GM19438 (cell line): Measurements from ENCODE around the gene HIVEP2.

Source experiments
- ATAC-seq: cut with Tn5 transposase; IDR thresholded peaks from one replicate; pipeline ENCODE4 v1.9.1; 2021; ENCODE audit warnings: low read depth; ENCODE audit not compliant: unreplicated experiment

HIVEP2 gene

DNA sequence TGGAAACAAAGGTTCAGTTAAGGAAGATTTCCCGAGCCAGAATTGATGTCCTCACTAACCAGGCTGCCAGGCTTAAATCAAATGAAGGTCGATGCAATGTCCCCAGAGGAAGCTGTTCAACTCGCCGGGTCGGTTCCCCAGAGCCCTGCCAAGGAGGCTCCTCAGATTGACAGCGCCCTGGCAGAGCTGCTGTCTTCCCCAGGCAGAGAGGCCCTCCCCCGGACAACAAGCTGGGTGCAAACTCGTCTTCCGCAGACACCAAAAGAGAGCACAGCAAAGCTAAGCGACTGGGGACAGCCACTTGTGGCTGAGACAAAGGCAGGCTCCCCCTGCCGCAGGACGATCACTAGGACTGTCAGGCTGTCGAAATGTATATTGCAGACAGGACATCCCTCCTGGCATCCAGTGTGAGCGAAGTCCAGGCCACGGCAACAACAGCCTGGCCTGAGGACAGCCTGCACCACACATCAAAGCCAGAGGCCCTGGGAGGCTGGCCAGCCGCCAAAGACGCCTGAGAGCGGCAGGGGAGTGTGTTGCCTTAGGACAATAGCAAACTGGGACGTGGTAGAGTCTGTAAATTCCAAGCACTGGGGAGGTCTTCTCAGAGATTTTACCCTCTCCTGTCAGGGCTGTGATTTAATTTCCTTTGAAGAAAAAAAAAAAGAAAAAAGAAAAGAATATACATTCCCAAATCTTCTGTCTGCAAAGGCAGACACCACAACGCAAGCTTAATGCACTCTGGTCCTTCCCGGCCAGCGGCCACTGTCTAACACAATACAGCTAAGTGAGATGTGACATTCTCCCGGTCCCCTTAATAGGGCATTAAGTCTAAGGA lies 99.1 kb downstream of the HIVEP2 start:
- no peak for ATAC-seq

DNA sequence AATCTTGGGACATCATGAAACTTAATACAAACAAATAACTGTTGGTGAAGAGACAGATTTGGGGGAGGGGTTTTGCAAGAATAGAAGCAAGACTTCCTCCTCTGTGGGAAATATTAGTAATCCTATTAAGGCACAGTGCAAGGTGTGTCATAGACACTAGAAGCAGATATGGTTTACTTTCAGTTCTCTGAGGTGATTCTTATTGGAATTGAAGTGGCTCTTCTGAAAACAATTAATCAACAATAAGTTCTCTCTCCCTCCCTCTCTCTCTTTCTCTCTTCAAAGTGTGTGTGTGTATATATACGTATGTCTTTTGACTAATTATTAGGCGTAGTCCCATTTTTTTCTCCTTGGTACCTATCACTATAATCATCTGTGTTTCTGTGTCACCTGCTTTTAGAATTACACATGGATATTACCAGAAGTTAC lies 99.8 kb downstream of the HIVEP2 start:
- ATAC-seq, result peak; percentile 47

DNA sequence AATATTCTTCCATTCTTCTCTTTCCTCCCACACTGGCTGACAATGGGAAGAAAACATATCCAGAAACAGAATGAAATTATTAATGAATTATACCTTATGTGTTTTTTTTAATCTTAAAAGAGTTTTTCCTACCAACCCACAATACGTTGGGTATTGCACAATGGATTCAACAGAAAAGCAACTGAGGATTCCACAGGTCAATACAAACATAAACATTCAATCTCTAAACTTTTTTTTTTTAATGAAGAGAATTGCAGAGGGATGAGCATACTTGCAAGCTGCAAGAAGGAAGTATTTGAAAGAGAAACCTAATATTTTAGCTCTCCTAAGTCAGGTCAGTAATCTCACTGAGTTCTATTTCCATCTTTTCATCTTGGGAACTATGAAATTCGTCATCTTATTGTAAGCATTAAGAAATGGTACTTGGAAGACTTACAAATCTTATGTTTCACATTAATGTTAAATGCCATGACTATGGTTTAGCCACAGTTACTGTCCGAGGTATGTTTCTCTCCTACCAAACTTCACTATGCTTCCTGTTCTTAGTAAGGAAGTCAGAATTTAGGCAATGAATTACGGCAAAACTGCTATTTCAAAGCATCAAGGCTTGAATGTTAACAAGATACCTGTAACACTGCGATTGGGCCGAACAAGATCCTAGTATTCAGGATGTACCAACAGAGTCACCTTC lies 100.8 kb downstream of the HIVEP2 start:
- ATAC-seq, result no peak

DNA sequence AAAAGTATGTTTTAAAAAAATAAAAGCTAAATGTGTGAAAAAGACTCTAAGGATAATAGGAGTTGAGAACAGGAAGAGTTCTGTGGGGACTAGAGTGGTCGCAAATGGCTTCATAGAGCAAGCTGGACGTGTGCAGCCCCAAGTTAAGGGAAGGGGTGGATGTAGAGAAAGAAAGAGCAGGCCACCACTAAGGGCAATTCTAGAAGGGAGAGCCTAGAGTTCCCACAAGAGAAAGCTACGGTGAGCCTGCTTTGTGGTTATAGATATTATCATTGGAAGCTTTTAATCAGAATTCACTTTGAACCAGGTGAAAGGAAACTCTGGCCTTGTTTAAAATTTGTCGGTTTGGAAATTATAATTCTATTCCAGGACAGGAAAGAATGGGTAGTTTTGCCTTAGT lies 101.6 kb downstream of the HIVEP2 start:
- no peak for ATAC-seq

DNA sequence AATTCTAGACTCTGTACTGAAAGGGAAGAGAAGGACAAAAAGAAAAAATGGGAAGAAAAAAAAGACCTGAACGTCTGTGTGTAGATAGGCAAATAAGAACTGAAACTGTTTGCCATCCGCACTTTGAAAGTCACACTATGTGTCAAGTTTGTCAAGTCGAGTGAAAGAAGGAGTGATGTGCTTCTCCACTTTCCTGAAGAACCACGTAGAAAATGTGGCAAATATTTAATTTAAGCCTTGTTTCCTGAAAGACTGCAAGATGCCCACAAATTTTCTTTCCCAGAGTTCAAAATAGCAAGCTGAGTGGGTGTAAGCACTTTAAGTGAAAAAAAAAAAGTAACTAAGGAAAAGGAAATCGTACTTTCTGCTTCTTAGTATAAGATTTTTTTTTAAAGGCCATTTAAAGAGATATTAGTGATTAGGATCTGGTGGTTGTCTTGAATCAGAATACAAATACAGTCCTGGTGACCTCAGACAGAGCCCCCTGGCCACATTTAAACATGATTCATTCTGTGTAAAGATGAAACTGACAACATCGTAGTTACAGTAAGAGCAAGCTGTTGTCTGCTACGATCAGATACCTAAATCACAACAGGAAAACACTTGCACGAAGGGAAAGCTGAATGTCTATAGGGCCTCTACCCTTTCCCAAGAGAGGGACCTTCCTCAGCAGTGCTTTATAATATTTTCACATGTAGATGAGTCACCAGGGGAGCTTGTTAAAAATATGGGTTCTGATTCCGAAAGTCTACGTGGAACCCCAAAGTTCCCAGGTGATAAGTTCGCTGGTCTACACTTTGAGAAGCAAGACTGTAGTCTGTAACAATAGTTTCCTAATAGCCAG lies 102.3 kb downstream of the HIVEP2 start:
- peak; percentile 49 for ATAC-seq

DNA sequence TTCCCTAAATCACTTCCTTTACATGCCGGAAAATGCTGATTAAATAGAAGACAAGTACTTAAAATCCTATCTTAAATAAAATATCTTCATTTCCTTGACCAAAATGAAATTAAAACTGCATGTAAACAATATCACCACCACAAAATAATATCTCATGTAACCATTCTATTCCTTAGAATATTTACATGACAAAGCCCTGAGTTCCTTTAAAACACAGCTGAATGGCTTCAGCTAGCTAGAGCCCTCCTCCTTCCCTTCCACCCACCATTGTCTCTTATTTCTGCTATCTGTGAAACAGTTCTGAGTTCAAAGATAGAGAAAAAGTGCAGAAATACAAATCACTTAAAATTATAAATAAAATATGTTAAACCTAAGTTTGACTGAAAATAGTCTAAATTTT lies 103.1 kb downstream of the HIVEP2 start:
- ATAC-seq, result no peak

DNA sequence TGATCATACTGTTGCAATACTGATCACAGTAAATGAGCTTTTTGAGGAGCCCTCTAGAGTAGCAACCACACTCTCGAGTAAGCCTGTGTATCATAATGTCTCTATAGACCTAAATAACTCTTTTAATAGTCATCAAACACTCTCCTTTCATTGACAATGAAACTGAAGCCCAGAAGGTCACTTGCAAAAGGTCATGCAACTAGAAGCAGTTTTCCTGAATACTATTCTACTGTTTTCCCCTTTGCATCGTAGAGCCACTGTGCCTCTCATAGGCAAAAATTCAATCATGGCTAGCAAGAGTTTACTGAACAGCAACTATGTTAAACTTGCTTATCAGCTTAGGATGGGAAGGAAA lies 105.3 kb downstream of the HIVEP2 start:
- no peak for ATAC-seq

DNA sequence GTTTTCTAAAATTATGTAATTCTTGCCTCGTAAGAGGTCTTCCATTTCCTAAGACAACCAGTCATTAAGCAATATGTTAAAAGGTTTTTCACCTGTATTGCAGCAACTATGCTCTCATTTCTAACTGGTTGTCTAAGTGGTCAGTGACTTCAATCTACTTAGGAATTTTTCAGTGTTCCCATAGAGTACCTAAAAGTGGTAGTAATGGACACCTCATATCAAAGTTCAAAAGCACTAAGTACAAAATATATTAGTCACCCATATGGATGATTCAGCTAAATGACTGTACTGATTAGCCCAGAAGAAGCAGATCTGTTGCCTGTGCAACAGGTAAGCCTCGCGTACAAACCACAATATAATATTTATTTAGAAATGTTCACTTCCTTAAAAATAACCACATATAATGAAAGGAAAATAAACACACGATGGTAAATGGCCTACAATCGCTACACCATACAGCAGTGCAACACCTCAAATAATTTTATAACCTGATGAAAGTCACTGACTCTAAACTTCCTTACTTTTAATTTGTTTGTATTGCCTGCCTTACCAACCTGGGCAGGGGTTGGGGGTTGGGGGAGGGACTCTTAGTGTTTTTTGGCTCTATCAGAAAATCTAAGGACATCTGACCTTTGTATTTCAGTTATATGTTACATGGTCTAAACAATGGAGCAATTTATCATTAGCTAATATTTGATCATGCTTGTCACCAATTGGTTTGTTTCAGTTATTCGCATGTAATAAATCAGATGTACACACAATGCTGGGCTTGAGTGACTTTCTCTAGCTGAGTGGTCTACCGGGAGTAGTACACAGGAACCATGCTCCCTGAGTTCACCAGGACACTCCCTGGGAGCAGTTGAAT lies 105.9 kb downstream of the HIVEP2 start:
- no peak for ATAC-seq

DNA sequence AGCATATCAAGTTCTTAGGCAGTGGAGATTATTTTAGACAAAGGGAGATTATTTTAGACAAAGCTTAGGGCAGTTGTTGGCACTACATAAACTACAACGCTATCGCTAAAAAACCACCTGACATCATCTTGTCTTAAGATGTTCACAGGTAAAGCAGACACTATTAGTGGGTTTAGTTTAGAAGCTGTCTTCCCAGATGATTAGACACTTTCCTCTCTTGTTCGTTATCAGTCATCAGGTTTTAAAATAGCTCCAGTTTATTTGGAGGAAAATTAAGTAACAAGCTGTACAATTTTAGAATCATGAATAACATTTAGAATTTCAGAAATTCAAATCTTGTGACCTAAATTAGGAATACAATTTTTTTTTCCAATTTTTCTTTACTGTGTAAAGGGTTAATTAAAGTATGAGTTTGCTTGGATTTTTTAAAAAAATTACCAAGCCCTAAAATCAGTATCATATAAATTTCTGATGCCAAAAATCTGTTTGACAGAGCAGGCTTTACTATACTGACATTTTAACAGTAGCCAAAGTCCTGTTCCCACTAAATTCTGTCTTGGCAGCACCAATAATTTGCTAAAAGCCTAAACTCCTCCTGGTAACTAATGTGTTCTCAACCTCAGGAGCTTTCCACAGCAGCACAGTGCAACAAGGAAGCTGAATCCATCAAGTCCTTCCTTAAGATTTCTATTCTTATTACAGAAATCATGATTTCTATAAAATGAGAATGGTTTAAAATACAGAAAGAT lies 109.0 kb downstream of the HIVEP2 start:
- no peak for ATAC-seq

DNA sequence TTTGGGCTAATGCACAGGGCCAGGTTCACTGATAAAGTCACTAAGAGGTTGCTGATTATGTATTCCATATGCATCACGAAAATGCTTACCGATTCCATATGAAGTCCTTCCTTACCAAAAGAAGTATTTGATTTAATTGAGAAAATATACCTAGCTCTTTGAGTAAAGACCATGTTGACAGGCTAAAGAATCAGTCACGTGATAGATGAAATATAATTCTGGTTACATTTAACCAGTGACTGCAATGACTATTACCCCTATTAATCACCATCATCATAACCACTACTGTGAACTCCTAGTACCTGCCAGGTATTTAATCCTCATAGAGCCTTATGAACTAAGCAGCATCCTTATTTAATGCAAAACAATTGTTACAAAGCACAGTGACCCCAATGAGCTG lies 110.1 kb downstream of the HIVEP2 start:
- no peak for ATAC-seq

DNA sequence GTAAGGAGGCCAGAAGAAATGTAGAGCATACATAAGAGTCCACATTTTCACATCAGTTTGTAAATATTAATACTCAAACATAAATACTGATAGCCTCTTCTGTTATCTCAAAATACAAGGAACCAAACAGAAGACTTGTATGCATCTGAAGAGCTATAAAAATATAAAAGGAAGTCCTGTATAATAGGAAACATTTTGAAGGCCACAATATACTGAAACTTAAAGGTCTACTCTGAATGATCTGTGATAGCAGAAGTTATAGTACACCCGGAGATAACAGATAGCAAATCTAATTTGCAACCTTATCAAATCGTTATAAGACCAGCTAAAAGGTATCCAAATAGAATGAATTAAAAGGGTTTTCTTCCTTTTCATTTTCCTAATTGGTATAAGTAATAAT lies 111.2 kb downstream of the HIVEP2 start:
- no peak for ATAC-seq

DNA sequence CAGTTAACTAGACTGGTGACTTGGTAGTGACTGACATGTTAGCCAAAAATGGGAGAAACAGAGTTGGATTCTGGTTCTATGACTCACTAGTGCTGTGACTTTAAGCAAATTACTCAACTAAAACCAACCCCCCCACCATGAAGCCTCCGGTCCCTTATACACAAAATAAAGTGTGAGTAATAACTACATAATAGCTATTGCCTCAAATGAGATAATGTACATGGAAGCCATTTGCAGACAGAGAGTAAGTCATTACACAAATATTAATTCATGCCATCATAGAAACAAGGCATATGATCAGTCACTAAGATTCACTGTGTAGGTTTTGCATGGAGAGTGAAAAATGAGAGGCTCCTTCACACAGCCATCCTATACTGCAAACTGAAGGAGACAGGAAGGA lies 111.9 kb downstream of the HIVEP2 start:
- no peak for ATAC-seq

DNA sequence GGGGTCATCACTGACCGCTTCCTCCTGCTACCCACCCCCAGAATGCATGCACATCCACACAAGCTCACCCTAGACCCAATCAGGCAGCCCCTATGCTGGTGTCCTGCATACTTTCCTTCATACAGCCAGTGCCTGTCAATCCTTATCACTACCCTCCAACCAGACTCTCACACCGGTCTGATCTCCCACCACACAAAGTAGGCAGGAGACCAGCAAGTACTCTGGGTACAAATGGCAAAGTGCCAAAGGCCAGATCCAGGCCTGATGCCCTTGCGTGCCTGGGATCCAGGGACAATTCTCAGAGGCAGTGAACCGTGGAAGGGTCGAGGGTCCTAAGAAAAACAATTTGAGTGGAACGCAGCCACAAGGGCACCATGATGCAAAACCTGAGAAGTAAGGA lies 114.2 kb downstream of the HIVEP2 start:
- ATAC-seq, result no peak

DNA sequence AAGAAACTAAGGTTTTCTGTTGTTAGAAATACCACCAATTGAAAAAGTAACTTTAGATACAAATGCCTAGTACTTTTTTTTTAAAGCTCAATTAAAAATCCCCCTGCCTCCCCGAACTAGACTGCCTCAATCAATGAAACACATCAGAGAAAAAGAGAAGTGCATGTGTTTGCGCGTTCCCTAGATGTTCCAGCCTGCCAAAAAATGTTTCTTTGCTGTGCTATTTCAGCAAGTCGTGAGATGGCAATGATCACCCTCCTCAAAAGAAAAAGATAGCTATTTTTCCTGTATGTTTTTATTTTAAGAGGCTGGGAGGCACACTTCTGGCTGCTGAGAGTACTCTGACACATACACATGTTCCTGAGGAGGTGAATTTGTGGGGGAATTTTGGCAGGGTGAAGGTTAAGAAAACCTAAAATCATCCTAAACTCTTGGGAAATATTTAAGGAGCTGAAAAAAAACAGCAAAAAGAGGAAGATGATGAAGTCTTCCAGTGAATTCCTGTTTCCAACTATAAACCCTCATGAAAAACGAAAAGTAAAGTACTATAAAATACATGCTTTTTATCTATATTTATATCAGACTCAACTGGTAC lies 114.8 kb downstream of the HIVEP2 start:
- ATAC-seq, result no peak

DNA sequence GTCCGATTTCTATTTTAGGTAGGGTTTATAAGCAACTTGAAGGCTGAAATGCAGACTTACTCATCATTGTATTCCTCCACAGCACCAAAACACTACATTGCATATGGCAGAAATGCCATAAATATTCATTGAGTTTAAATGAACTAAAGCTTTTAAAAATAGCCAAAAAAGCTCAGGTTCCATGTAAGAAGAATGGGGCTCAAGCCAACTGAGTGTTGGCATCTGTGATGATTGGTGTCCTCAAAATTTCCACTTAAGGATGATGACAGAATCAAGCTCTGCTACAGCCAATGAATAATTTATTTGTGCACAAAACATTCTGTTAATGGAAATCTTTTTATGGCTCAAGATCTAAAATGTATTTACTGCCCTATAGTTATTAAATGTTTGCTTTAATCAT lies 115.4 kb downstream of the HIVEP2 start:
- ATAC-seq, result no peak

DNA sequence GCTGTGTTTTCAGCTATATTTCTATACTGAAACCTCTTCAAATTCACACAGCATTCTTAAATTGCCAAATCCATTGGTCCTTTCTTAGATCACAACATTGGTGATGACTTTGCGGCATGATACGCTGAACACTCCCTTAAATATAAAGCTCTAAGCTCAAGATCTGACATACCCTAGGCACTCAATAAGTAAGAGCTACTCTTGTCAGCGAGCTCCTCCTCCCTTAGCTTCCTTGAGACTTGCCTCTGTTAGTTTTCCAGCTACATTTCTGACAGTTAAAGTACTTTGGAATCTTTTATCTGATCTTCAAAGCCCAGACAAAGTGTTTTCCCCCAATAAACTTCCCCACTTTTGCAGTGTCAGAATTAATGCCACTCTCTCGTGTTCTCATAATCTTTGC lies 117.0 kb downstream of the HIVEP2 start:
- ATAC-seq, result no peak

DNA sequence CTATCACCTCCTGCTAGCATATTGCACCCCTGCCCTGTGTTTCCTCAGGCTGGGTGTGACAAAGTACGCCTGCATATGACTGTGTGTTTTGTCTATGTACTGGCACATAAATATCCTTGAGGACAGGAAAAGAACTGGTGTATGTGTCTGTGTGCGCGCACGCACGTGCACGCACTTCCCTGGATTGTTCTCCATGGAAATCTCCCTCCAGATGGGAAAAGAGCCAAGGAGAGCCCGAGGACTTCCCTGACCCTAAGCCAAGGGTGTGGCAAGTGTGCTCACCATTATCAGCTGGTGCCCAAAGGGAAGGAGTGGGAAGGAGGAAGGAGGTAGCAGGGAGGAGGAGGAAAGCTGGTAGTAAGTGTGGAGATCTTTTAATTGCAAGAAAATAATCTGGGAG lies 117.6 kb downstream of the HIVEP2 start:
- ATAC-seq, result no peak

DNA sequence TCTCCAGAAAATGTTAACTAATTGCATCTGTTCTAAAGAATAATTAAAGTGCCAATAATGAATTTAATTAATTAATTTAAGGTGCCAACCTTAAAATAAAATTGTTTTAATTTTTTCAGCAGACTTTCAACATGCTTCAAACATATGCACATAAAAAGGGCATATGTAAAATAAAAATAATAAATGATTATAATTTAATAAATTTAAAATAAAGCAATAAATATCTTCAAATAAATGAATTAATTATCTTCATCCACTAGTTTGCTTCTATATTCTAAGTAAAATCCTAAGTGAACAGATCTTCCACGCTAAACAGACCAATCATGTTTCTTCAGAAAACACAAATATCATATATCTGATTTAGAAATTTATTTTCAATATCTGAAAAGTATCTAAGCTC lies 119.2 kb downstream of the HIVEP2 start:
- ATAC-seq, result no peak

DNA sequence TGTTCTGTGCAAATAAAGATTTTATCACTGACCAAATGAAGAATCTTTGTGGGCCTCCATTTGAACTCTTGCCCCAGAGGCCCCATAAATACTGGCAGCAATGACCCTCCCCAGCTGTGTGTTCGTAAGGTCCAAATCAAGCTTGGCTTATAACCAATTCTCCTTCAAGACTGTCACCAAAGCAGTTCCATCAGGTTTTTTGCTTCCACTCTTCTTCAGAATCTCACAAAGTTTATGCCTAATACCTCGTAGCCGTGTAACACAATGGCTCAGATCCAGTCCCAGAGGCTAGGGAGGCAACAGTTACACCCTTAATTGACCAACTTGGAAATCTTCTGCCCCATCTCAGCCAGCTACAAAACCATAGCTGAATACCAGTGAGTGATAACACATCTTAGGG lies 120.5 kb downstream of the HIVEP2 start:
- no peak for ATAC-seq
